ENCODE data around the gene NCKAP5. TPM values are rescaled to one million over a fixed set of nuclear protein-coding genes. Genes with fewer than 3 reads are reported as not detected.

Gene NCKAP5
- total RNA-seq, 1 donor from 2014 or later: 7.4 TPM

- peaks cover 2% of the 10 kb centered on the region for H3K27me3 Mint-ChIP-seq (ENCODE audit: unreplicated experiment)
- no peaks in the 10 kb centered on the region for H3K9me3 Mint-ChIP-seq (ENCODE audit: unreplicated experiment)
- no peak for TF ChIP-seq CTCF (IDR thresholded peaks at IDR 0.05; ENCODE audit: unreplicated experiment)
- H3K4me1 Mint-ChIP-seq (ENCODE audit: unreplicated experiment): no peaks in the 10 kb centered on the region
- H3K36me3 Mint-ChIP-seq (ENCODE audit: low read depth, unreplicated experiment): no peaks in the 10 kb centered on the region
- no peak overlapping the region for H3K4me3 Mint-ChIP-seq (ENCODE audit: unreplicated experiment)
- no peak for DNase-seq (ENCODE audit: low spot score)
- H3K27ac Mint-ChIP-seq (ENCODE audit: unreplicated experiment): no peak overlapping the region
Observed at GRCh38 chr2:132719480-132719879, 848.8 kb downstream of the NCKAP5 start.

- no peak overlapping the region for H3K27ac Mint-ChIP-seq (ENCODE audit: unreplicated experiment)
- no peak for TF ChIP-seq CTCF (IDR thresholded peaks at IDR 0.05; ENCODE audit: unreplicated experiment)
- DNase-seq (ENCODE audit: low spot score): no peak
- no peaks in the 10 kb centered on the region for H3K36me3 Mint-ChIP-seq (ENCODE audit: low read depth, unreplicated experiment)
- peaks cover 2% of the 10 kb centered on the region for H3K27me3 Mint-ChIP-seq (ENCODE audit: unreplicated experiment)
- no peaks in the 10 kb centered on the region for H3K9me3 Mint-ChIP-seq (ENCODE audit: unreplicated experiment)
- no peak overlapping the region for H3K4me3 Mint-ChIP-seq (ENCODE audit: unreplicated experiment)
- peaks cover 2% of the 10 kb centered on the region for H3K4me1 Mint-ChIP-seq (ENCODE audit: unreplicated experiment)
Observed at GRCh38 chr2:132716954-132717353, 851.3 kb downstream of the NCKAP5 start.

- TF ChIP-seq CTCF (IDR thresholded peaks at IDR 0.05; ENCODE audit: unreplicated experiment): no peak
- no peaks in the 10 kb centered on the region for H3K36me3 Mint-ChIP-seq (ENCODE audit: low read depth, unreplicated experiment)
- no peak overlapping the region for H3K4me3 Mint-ChIP-seq (ENCODE audit: unreplicated experiment)
- peaks cover 2% of the 10 kb centered on the region for H3K27me3 Mint-ChIP-seq (ENCODE audit: unreplicated experiment)
- no peaks in the 10 kb centered on the region for H3K9me3 Mint-ChIP-seq (ENCODE audit: unreplicated experiment)
- no peak for DNase-seq (ENCODE audit: low spot score)
- H3K27ac Mint-ChIP-seq (ENCODE audit: unreplicated experiment): no peak overlapping the region
- peaks cover 8% of the 10 kb centered on the region for H3K4me1 Mint-ChIP-seq (ENCODE audit: unreplicated experiment)
Observed at GRCh38 chr2:132715386-132716351, 852.6 kb downstream of the NCKAP5 start.

- Mint-ChIP-seq H3K27ac (ENCODE audit: unreplicated experiment) (no peak overlapping the region), H3K4me1 (ENCODE audit: unreplicated experiment) (no peaks in the 10 kb centered on the region)
Observed at GRCh38 chr2:132703396-132703795, 864.9 kb downstream of the NCKAP5 start.

More at GRCh38 chr2:132703396-132703795, 864.9 kb downstream of the NCKAP5 start:
- H3K36me3 Mint-ChIP-seq (ENCODE audit: low read depth, unreplicated experiment): no peaks in the 10 kb centered on the region
- no peak for DNase-seq (ENCODE audit: low spot score)
- TF ChIP-seq CTCF (IDR thresholded peaks at IDR 0.05; ENCODE audit: unreplicated experiment): no peak
- H3K4me3 Mint-ChIP-seq (ENCODE audit: unreplicated experiment): no peak overlapping the region
- no peaks in the 10 kb centered on the region for H3K27me3 Mint-ChIP-seq (ENCODE audit: unreplicated experiment)
- H3K9me3 Mint-ChIP-seq (ENCODE audit: unreplicated experiment): no peaks in the 10 kb centered on the region
